HepG2 (cell line): ENCODE results near the gene HES1. TPM values are rescaled to one million over a fixed set of nuclear protein-coding genes. Genes with fewer than 3 reads are reported as not detected.
A peak's percentile ranks its signal among the peaks of the same experiment; 100 is the strongest.

Experiments
- BRCA1 ChIP-seq: sonication (generic); formaldehyde crosslinking; IDR thresholded peaks from 2 replicates; pipeline ENCODE4 v1.4.0; 2020; ENCODE audit warnings: missing genetic modification reagents
- BRD4 ChIP-seq: sonication (generic); formaldehyde crosslinking; IDR thresholded peaks from 2 replicates; pipeline ENCODE4 v1.4.0; 2020; ENCODE audit warnings: missing genetic modification reagents
- CEBPG ChIP-seq: IDR thresholded peaks from 2 replicates; pipeline ENCODE4 v1.6.1; 2016
- JUN ChIP-seq: sonication (generic); formaldehyde crosslinking; IDR thresholded peaks from 2 replicates; pipeline ENCODE4 v1.4.0; 2020; ENCODE audit warnings: mild to moderate bottlenecking, missing genetic modification reagents
- KDM5A ChIP-seq: fragments of 200-600 bp; sonication (generic); IDR thresholded peaks from 2 replicates; pipeline ENCODE4 v1.7.0; 2018; ENCODE audit warnings: antibody characterized with exemption, mild to moderate bottlenecking, low read length, borderline replicate concordance
- MAF1 ChIP-seq: sonication (generic); formaldehyde crosslinking; IDR thresholded peaks from 2 replicates; pipeline ENCODE4 v1.5.0; 2020; ENCODE audit warnings: missing genetic modification reagents, borderline replicate concordance
- MLLT10 ChIP-seq: sonication (generic); formaldehyde crosslinking; IDR thresholded peaks from 2 replicates; pipeline ENCODE4 v1.4.0; 2020; ENCODE audit warnings: missing genetic modification reagents
- RAD51 ChIP-seq: fragments of 450-650 bp; IDR thresholded peaks from 2 replicates; pipeline ENCODE4 v1.6.1; 2016; ENCODE audit warnings: borderline replicate concordance
- SNAPC4 ChIP-seq: sonication (generic); formaldehyde crosslinking; IDR thresholded peaks from 2 replicates; pipeline ENCODE4 v1.4.0; 2020; ENCODE audit warnings: mild to moderate bottlenecking, missing genetic modification reagents
- SP4 ChIP-seq: sonication (generic); formaldehyde crosslinking; IDR thresholded peaks from 2 replicates; pipeline ENCODE4 v1.8.1; 2023; ENCODE audit warnings: mild to moderate bottlenecking, missing genetic modification reagents
- SSRP1 ChIP-seq: IDR thresholded peaks from 2 replicates; pipeline ENCODE4 v1.6.1; 2016; ENCODE audit warnings: control low read depth
- ZNF34 ChIP-seq: sonication (generic); formaldehyde crosslinking; IDR thresholded peaks from 2 replicates; pipeline ENCODE4 v1.4.0; 2020; ENCODE audit warnings: mild to moderate bottlenecking, missing genetic modification reagents, borderline replicate concordance
- ZNF414 ChIP-seq: sonication (generic); formaldehyde crosslinking; IDR thresholded peaks from 2 replicates; pipeline ENCODE4 v1.5.0; 2020; ENCODE audit warnings: missing genetic modification reagents
- ZNF501 ChIP-seq: sonication (generic); formaldehyde crosslinking; IDR thresholded peaks from 2 replicates; pipeline ENCODE4 v1.5.1; 2020; ENCODE audit warnings: mild to moderate bottlenecking, moderate library complexity, missing genetic modification reagents
- ZNF777 ChIP-seq: sonication (generic); formaldehyde crosslinking; IDR thresholded peaks from 2 replicates; pipeline ENCODE4 v1.4.0; 2020; ENCODE audit warnings: missing genetic modification reagents
- ZSCAN31 ChIP-seq: sonication (generic); formaldehyde crosslinking; IDR thresholded peaks from 2 replicates; pipeline ENCODE4 v1.5.0; 2020; ENCODE audit warnings: low read depth, mild to moderate bottlenecking, missing genetic modification reagents
- polyA plus RNA-seq, 8 experiments: library from polyadenylated mRNA; depleted of rRNA in 3 of 8; stranded (reverse) in 7 of 8; unstranded in 1 of 8; fragments of >200 nt; fragmentation: Illumina TruSeq in 4 of 8; extraction: Trizol in 4 of 8; gene quantifications; 2 replicates each; pipeline versions ENCODE4 v1.2.1 to v1.2.3, GENCODE V29; 2011 to 2016; ENCODE audit warnings: low read depth in 4 of 8, missing spikeins in 1 of 8, mixed read lengths in 1 of 8; ENCODE audit not compliant: insufficient read depth in 1 of 8
- total RNA-seq, 5 experiments: library from RNA; depleted of rRNA; stranded (reverse); fragments of >200 nt; fragmentation: Illumina TruSeq; extraction: Trizol; gene quantifications; 2 replicates each; pipeline ENCODE4 v1.2.3, GENCODE V29; 2016; ENCODE audit warnings: low read depth in 1 of 5
- TF ChIP-seq, protein P1 (sequence below): sonication (generic); formaldehyde crosslinking; IDR thresholded peaks from 2 replicates; pipeline ENCODE4 v1.8.1; 2023; ENCODE audit warnings: mild to moderate bottlenecking, inconsistent platforms, moderate library complexity, missing genetic modification reagents, borderline replicate concordance
- TF ChIP-seq, protein P2 (sequence below): sonication (generic); formaldehyde crosslinking; IDR thresholded peaks from 2 replicates; pipeline ENCODE4 v1.5.1; 2020; ENCODE audit warnings: mild to moderate bottlenecking, missing genetic modification reagents, moderate library complexity

HES1 gene
- total and polyA plus RNA-seq, 2 of the 13 experiments (the other 11 are each of a cell fraction or from before 2014, with no cell fraction given): 15.4 to 19.8 TPM

DNA sequence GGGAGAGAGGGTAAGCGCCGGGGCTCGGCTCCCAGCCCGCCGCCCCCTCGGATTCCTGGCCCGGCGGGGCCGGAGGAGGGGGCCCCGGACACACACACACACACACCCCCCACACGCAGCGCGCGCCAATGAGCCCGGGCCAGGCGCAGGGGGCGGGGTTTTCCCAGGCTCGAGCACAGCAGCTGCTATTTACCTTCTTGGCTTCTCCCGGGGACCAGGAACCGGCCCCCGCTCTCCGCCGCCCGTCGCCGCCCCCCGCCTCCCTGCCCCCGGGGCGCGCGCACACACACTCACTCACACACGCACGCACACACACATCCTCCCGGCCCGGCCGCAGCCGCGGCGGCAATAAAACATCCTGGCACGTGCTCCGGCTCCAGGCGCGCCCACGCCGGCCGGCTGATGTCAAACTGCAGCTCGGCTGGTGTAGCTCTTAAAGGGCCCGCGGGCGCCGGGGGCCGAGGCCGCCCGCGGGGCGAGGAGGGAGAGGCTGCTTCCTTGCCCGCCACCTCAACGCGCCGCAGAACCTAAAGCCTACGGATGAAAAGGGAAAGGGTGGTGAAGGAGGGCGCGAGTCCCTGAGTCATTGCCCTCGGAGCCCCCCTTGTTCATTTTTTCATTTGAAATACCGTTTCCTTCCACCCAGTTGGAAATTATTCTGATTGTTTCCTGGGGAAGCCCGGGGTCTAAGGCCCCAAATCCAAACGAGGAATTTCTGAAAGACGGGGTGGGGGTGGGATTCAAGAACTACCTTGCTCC is 1.0 kb upstream of the HES1 start (continued):
- TF ChIP-seq, protein P1, sequence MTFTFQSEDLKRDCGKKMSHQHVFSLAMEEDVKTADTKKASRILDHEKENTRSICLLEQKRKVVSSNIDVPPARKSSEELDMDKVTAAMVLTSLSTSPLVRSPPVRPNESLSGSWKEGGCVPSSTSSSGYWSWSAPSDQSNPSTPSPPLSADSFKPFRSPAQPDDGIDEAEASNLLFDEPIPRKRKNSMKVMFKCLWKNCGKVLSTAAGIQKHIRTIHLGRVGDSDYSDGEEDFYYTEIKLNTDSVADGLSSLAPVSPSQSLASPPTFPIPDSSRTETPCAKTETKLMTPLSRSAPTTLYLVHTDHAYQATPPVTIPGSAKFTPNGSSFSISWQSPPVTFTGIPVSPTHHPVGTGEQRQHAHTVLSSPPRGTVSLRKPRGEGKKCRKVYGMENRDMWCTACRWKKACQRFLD (CRISPR knock-in tag): no peak
- TF ChIP-seq BRCA1: 0 out of 2 replicates have a peak, but pooled peaks have one; percentile 13
- TF ChIP-seq CEBPG (CRISPR knock-in tag): 0 out of 2 replicates have a peak, but pooled peaks have one; percentile 18
- TF ChIP-seq ZSCAN31: no peak
- peak; percentile 60 for TF ChIP-seq ZNF414
- TF ChIP-seq SP4: peak; percentile 68; the same call in 1 of the 2 replicates
- no peak for TF ChIP-seq SNAPC4 (CRISPR knock-in tag)
- no peak for TF ChIP-seq KDM5A
- no peak for TF ChIP-seq MLLT10 (CRISPR knock-in tag)
- no peak for TF ChIP-seq RAD51
- no peak for TF ChIP-seq SSRP1 (CRISPR knock-in tag)
- TF ChIP-seq BRD4: no peak; the same call in none of the 2 replicates
- 0 out of 2 replicates have a peak, but pooled peaks have one; percentile 45 for TF ChIP-seq MAF1 (CRISPR knock-in tag)
- no peak for TF ChIP-seq ZNF34 (CRISPR knock-in tag)
- TF ChIP-seq JUN (CRISPR knock-in tag): no peak
- TF ChIP-seq ZNF777: peak; percentile 70
- TF ChIP-seq ZNF501 (CRISPR knock-in tag): peak; percentile 73
- TF ChIP-seq, protein P2, sequence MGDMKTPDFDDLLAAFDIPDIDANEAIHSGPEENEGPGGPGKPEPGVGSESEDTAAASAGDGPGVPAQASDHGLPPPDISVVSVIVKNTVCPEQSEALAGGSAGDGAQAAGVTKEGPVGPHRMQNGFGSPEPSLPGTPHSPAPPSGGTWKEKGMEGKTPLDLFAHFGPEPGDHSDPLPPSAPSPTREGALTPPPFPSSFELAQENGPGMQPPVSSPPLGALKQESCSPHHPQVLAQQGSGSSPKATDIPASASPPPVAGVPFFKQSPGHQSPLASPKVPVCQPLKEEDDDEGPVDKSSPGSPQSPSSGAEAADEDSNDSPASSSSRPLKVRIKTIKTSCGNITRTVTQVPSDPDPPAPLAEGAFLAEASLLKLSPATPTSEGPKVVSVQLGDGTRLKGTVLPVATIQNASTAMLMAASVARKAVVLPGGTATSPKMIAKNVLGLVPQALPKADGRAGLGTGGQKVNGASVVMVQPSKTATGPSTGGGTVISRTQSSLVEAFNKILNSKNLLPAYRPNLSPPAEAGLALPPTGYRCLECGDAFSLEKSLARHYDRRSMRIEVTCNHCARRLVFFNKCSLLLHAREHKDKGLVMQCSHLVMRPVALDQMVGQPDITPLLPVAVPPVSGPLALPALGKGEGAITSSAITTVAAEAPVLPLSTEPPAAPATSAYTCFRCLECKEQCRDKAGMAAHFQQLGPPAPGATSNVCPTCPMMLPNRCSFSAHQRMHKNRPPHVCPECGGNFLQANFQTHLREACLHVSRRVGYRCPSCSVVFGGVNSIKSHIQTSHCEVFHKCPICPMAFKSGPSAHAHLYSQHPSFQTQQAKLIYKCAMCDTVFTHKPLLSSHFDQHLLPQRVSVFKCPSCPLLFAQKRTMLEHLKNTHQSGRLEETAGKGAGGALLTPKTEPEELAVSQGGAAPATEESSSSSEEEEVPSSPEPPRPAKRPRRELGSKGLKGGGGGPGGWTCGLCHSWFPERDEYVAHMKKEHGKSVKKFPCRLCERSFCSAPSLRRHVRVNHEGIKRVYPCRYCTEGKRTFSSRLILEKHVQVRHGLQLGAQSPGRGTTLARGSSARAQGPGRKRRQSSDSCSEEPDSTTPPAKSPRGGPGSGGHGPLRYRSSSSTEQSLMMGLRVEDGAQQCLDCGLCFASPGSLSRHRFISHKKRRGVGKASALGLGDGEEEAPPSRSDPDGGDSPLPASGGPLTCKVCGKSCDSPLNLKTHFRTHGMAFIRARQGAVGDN (CRISPR knock-in tag): peak; percentile 93
